ENCODE measurements around the gene RTN4IP1.
"Not testable (repeated sequence)": the region's sequence is repeated elsewhere in the genome, so short reads cannot be mapped to it uniquely, and the experiment has no call there.

RTN4IP1 gene

GRCh38 chr6:106586815-106587415, 42.4 kb downstream of the RTN4IP1 start:
- FAIRE-seq (no peak), DNase-seq (ENCODE audit: low spot score) (no peak)

DNA sequence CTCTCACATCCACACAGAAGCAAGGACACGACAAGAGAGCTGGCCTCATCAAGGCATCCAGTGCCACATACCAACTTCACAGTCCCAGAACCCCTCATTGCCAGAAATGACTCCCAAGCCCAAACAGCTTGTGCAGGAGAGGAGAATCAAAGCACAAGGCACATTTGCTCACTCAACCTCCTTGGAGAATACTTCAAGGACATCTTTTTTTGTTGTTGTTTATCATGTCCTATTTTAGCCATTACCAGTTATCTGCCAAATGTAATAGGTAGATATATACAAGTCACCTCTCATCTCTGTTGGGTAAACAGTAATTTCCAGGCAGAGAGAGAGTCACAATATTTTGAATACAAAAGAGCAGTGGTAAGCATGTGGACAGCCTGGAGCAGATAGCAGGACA, 47.8 kb downstream of the RTN4IP1 start:
- no peak for DNase-seq (ENCODE audit: low spot score)
- FAIRE-seq: no peak

- no peak for DNase-seq (ENCODE audit: low spot score)
- FAIRE-seq: no peak
Measured at GRCh38 chr6:106579281-106579680, 50.0 kb downstream of the RTN4IP1 start.

DNA sequence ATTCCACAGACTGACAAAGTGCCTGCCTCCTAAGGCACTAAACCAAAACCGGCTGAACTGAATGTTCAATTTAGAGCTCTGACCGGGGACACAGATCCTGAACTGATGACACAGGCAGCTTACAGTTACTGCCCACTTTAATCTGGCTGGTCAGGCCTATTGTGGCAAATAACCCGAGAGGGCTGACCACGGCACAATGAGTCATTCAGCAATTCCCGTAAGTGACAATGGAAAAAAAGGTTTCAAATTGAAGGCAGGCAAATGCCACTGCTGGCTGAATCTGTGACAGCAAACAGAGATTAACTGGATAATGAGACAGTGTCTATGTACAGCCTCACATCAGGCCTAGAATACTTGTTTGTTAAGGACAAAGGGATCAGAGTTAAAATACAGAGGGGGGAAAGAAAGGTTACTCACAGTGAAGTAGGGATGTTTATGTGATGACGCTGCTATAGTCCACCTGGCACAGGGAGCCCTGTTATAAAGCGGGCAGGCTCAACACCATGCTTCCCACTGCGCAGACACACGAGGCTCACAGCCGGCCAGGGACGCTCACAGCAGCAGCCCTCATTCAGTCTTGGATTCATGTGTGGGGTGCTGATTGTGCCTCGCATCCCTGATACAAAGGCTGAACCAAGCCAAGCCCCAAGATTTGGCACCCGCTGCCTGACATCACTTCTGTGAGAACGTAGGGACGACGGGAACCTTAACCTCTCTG, 54.4 kb downstream of the RTN4IP1 start:
- DNase-seq (ENCODE audit: low spot score): peak; percentile 72
- no peak for FAIRE-seq

DNA sequence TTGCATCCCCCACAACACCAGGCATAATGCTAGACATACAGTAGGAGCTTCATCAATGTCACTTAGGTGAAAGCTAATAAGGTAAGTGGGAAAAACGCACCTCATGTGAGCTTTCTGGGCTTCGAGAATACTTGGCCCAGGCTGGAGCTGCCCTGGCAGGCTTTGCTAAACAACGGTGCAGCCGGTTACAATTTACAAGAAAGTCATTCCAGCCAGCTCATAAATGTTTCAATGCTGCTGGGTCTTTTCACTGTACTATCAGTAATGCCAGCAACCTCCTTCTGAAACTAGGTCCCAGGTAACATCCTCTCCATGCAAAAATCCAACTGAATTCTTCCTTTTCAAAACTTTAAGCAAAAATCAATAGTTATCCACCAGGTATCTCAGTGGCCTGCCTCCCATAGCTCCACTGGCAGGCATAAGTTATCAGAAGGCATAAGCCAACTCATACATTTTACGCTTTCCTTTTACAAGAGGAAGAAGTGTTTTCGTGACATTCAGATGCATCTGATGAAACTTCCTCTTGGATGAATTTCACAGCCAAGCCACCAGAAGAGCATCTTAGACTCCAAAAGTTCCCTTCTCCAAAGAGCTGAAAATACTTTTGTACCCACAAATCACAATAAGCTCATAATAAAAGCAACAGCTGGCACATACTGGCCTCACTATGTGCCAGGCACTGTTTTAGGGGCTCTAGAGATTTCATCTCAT, 56.3 kb downstream of the RTN4IP1 start:
- DNase-seq (ENCODE audit: low spot score): no peak
- FAIRE-seq: no peak

DNA sequence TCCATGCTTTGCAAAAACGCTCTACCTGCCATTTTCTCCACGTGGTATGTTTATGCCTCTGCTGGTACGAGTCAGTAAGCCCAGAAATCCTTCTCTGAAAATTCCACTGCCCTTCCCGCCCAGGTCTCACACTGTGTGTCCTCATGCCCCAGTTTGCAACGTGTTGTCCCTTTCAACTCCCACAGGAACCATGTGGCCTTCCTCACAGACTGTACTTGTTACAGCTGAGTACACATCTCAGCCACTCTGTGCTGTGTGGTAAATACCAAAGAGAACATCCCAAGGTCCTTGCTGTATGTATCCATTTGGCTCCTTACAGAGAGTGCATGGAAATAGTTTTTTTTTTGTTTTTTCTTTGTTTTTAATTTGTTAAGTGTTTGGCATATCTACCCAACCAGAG, 56.9 kb downstream of the RTN4IP1 start:
- no peak for DNase-seq (ENCODE audit: low spot score)
- no peak for FAIRE-seq

GRCh38 chr6:106569428-106569827, 59.9 kb downstream of the RTN4IP1 start:
- DNase-seq (ENCODE audit: low spot score): no peak
- no peak for FAIRE-seq

DNA sequence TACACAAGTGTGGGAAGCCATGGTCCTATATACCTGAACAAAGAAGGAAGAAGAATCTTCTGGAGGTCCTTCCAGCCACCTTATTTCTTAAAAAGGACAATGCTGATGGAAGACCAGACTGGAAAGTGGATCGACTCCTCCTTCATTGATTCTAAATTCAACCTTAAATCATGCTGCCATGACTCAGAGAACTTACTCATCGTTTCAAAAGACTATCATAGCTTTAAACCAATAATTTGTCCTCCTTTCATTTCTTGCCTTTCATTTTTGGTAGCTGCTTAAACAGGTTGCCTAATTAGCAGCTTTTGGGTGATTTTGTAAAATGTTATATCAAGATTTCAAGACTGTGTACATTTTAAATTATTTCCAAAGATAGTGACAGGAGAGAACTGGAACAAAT, 60.8 kb downstream of the RTN4IP1 start:
- DNase-seq (ENCODE audit: low spot score) (no peak), FAIRE-seq (no peak)

GRCh38 chr6:106564476-106564875, 64.8 kb downstream of the RTN4IP1 start:
- FAIRE-seq (no peak), DNase-seq (ENCODE audit: low spot score) (no peak)

- no peak for FAIRE-seq
- DNase-seq (ENCODE audit: low spot score): no peak
Measured at GRCh38 chr6:106563614-106564013, 65.7 kb downstream of the RTN4IP1 start.

GRCh38 chr6:106561686-106562405, 67.5 kb downstream of the RTN4IP1 start:
- FAIRE-seq (no peak), DNase-seq (ENCODE audit: low spot score) (no peak)

- FAIRE-seq (no peak), DNase-seq (ENCODE audit: low spot score) (no peak)
Measured at GRCh38 chr6:106560996-106561685, 68.2 kb downstream of the RTN4IP1 start.

- not testable (repeated sequence) for FAIRE-seq; DNase-seq (ENCODE audit: low spot score)
Measured at GRCh38 chr6:106559659-106560058, 69.6 kb downstream of the RTN4IP1 start.

- DNase-seq (ENCODE audit: low spot score): no peak
Measured at GRCh38 chr6:106558364-106558763, 70.9 kb downstream of the RTN4IP1 start.

GRCh38 chr6:106557837-106558236, 71.5 kb downstream of the RTN4IP1 start:
- DNase-seq (ENCODE audit: low spot score) (no peak), FAIRE-seq (no peak)

More at GRCh38 chr6:106558364-106558763, 70.9 kb downstream of the RTN4IP1 start:
- no peak for FAIRE-seq

GRCh38 chr6:106556368-106556960, 72.8 kb downstream of the RTN4IP1 start:
- DNase-seq (ENCODE audit: low spot score) (no peak), FAIRE-seq (no peak)

- DNase-seq (ENCODE audit: low spot score): no peak
- no peak for FAIRE-seq
Measured at GRCh38 chr6:106555767-106556166, 73.5 kb downstream of the RTN4IP1 start.

GRCh38 chr6:106553440-106553839, 75.9 kb downstream of the RTN4IP1 start:
- FAIRE-seq (no peak), DNase-seq (ENCODE audit: low spot score) (no peak)

- DNase-seq (ENCODE audit: low spot score) (no peak), FAIRE-seq (no peak)
Measured at GRCh38 chr6:106551155-106551554, 78.1 kb downstream of the RTN4IP1 start.

GRCh38 chr6:106549521-106549920, 79.8 kb downstream of the RTN4IP1 start:
- FAIRE-seq (no peak), DNase-seq (ENCODE audit: low spot score) (no peak)

- FAIRE-seq; DNase-seq (ENCODE audit: low spot score): not testable (repeated sequence)
Measured at GRCh38 chr6:106548926-106549455, 80.3 kb downstream of the RTN4IP1 start.
